PC-3 (cell line): ENCODE results near the gene RABEPK. TPM values are rescaled to one million over a fixed set of nuclear protein-coding genes. Genes with fewer than 3 reads are reported as not detected.
"Not testable (repeated sequence)": the region's sequence is repeated elsewhere in the genome, so short reads cannot be mapped to it uniquely, and the experiment has no call there.

ENCODE experiments used
- ATAC-seq: fragments of 200-7000 bp; cut with Tn5 transposase; 2 replicates; pipeline ENCODE4 v1.9.1; 2020; ENCODE audit warnings: mild to moderate bottlenecking, moderate library complexity
- BruUV-seq: library from RNA; stranded (reverse); fragments of 400-500 nt; replicated peaks from 2 replicates; lab custom pipeline; 2021; lab: Mats Ljungman, UMichigan
- CTCF ChIA-PET: fragments of 300-600 bp; sonication (Branson Sonifier 250); formaldehyde crosslinking; loops from one replicate; lab custom pipeline; 2022; ENCODE audit warnings: antibody characterized with exemption; lab: Charles Lee
- POLR2A ChIA-PET: fragments of 300-600 bp; sonication (Branson Sonifier 250); formaldehyde crosslinking; loops from one replicate; lab custom pipeline; 2022; ENCODE audit warnings: antibody characterized with exemption; ENCODE audit not compliant: unreplicated experiment; lab: Charles Lee
- DNase-seq: peaks from one replicate; pipeline ENCODE4 v3.0.0-alpha.2; 2015
- H2AFZ ChIP-seq: fragments of 300-600 bp; sonication (generic); 2 replicates; pipeline ENCODE4 v1.6.0; 2016; ENCODE audit warnings: antibody characterized with exemption, low read length
- H3F3A ChIP-seq: fragments of 300-600 bp; sonication (generic); one replicate; pipeline ENCODE4 v1.6.0; 2017; ENCODE audit warnings: antibody characterized with exemption, low read length, control low read depth, mild to moderate bottlenecking; ENCODE audit not compliant: unreplicated experiment
- H3K27ac ChIP-seq: fragments of 300-600 bp; sonication (generic); 2 replicates; pipeline ENCODE4 v1.5.1; 2016; ENCODE audit warnings: mild to moderate bottlenecking, low read length
- H3K27me3 ChIP-seq: fragments of 300-600 bp; sonication (generic); 2 replicates; pipeline ENCODE4 v1.6.1; 2016; ENCODE audit warnings: low read length, mixed read lengths
- H3K36me3 ChIP-seq: fragments of 300-600 bp; sonication (generic); 2 replicates; pipeline ENCODE4 v1.6.1; 2016; ENCODE audit warnings: low read depth, mixed run types, low read length, mixed read lengths
- H3K4me1 ChIP-seq: fragments of 300-600 bp; sonication (generic); 2 replicates; pipeline ENCODE4 v1.5.1; 2016; ENCODE audit warnings: low read length; ENCODE audit not compliant: insufficient read depth
- H3K4me2 ChIP-seq: fragments of 300-600 bp; sonication (generic); 2 replicates; pipeline ENCODE4 v1.6.0; 2016; ENCODE audit warnings: low read length
- H3K4me3 ChIP-seq: fragments of 300-600 bp; sonication (generic); 2 replicates; pipeline ENCODE4 v1.5.1; 2016; ENCODE audit warnings: mild to moderate bottlenecking, low read length, mixed read lengths
- H3K79me2 ChIP-seq: fragments of 300-600 bp; sonication (generic); 2 replicates; pipeline ENCODE4 v1.6.1; 2017; ENCODE audit warnings: low read length, mixed read lengths
- H3K9ac ChIP-seq: fragments of 300-600 bp; sonication (generic); 2 replicates; pipeline ENCODE4 v1.6.0; 2016; ENCODE audit warnings: mild to moderate bottlenecking, low read length
- H3K9me2 ChIP-seq: fragments of 300-600 bp; sonication (generic); replicated peaks from 2 replicates; pipeline ENCODE4 v1.6.1; 2016; ENCODE audit warnings: mixed run types, low read length, mixed read lengths
- H3K9me3 ChIP-seq: fragments of 300-600 bp; sonication (generic); 2 replicates; pipeline ENCODE4 v1.6.1; 2016; ENCODE audit warnings: low read length, mixed read lengths
- H4K20me1 ChIP-seq: fragments of 300-600 bp; sonication (generic); 2 replicates; pipeline ENCODE4 v1.6.1; 2016; ENCODE audit warnings: low read length, mixed read lengths
- EZH2 ChIP-seq: fragments of 300-600 bp; sonication (generic); IDR thresholded peaks from one replicate; pipeline ENCODE4 v1.6.1; 2017; ENCODE audit warnings: antibody characterized with exemption, mild to moderate bottlenecking, low read length; ENCODE audit not compliant: unreplicated experiment
- EZH2phosphoT487 ChIP-seq: fragments of 300-600 bp; sonication (generic); IDR thresholded peaks from 2 replicates; pipeline ENCODE4 v1.6.1; 2018; ENCODE audit warnings: mild to moderate bottlenecking, antibody characterized with exemption, low read length, borderline replicate concordance
- intact Hi-C: fragments of 100-400 bp; cut with micrococcal nuclease; formaldehyde crosslinking; loops from 2 replicates; pipeline ENCODE4 v1.9.0; 2023
- total RNA-seq: library from RNA; depleted of rRNA; stranded (reverse); fragments of >200 nt; gene quantifications from 2 replicates; pipeline ENCODE4 v1.2.3, GENCODE V29; 2014
- TF ChIP-seq, protein P1 (sequence below): fragments of 300-600 bp; sonication (generic); conservative IDR thresholded peaks from 2 replicates; pipeline ENCODE4 v1.5.1; 2017; ENCODE audit warnings: antibody characterized with exemption, low read depth, mild to moderate bottlenecking, low read length

The RABEPK gene
- total RNA-seq, 1 experiment from 2014 or later = 27.8 TPM

- H4K20me1 ChIP-seq = 0 out of 2 replicates have a peak, but pooled peaks cover 4% of the 10 kb centered on the region
- 0 out of 2 replicates have a peak, but pooled peaks cover 4% of the 10 kb centered on the region for H3K36me3 ChIP-seq
- intact Hi-C loops = loop anchor here (5.0 kb wide), 1 partner anchor 35 kb away; no protein-coding TSS in a partner anchor
- ChIA-PET CTCF (no interaction called here), POLR2A (interaction anchor here (0.7 kb wide), 1 partner anchor 28 kb away, joined by 3 read pairs; no protein-coding TSS in a partner anchor)
- H3K79me2 ChIP-seq = peaks cover 50% of the 10 kb centered on the region
- no peaks in the 10 kb centered on the region for H3K9me3 ChIP-seq
- H3F3A ChIP-seq = no peaks in the 10 kb centered on the region
- peak overlapping the region; percentile 93 for H2AFZ ChIP-seq
- H3K27me3 ChIP-seq = no peaks in the 10 kb centered on the region
- H3K4me2 ChIP-seq = peak overlapping the region; percentile 91
- H3K4me1 ChIP-seq = peaks cover 15% of the 10 kb centered on the region
- no peak overlapping the region for H3K27ac ChIP-seq
- ATAC-seq (0 out of 2 replicates have a peak, but pooled peaks have one; percentile 28), DNase-seq (peak; percentile 6)
- BruUV-seq = TSS peak; percentile 58
- TF ChIP-seq EZH2 = no peak
- TF ChIP-seq, protein P1, sequence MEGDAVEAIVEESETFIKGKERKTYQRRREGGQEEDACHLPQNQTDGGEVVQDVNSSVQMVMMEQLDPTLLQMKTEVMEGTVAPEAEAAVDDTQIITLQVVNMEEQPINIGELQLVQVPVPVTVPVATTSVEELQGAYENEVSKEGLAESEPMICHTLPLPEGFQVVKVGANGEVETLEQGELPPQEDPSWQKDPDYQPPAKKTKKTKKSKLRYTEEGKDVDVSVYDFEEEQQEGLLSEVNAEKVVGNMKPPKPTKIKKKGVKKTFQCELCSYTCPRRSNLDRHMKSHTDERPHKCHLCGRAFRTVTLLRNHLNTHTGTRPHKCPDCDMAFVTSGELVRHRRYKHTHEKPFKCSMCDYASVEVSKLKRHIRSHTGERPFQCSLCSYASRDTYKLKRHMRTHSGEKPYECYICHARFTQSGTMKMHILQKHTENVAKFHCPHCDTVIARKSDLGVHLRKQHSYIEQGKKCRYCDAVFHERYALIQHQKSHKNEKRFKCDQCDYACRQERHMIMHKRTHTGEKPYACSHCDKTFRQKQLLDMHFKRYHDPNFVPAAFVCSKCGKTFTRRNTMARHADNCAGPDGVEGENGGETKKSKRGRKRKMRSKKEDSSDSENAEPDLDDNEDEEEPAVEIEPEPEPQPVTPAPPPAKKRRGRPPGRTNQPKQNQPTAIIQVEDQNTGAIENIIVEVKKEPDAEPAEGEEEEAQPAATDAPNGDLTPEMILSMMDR = no peak
- no peak for TF ChIP-seq EZH2phosphoT487
- no peaks in the 10 kb centered on the region for H3K9me2 ChIP-seq
- H3K4me3 ChIP-seq = peak overlapping the region; percentile 93
- peak overlapping the region; percentile 89 for H3K9ac ChIP-seq
Observed at GRCh38 chr9:125262294-125262991, 62.1 kb downstream of the RABEPK start.

GRCh38 chr9:125264068-125264467 is 63.7 kb downstream of the RABEPK start:
- H2AFZ ChIP-seq, H3K27me3 ChIP-seq, H4K20me1 ChIP-seq, BruUV-seq, POLR2A ChIA-PET, H3K27ac ChIP-seq, H3K4me3 ChIP-seq, H3F3A ChIP-seq, H3K9me3 ChIP-seq, H3K9ac ChIP-seq, H3K36me3 ChIP-seq, ATAC-seq, H3K4me2 ChIP-seq, CTCF ChIA-PET, H3K9me2 ChIP-seq, DNase-seq: not testable (repeated sequence)
- intact Hi-C loops = loop anchor here (5.0 kb wide), 1 partner anchor 33 kb away; no protein-coding TSS in a partner anchor
- Histone ChIP-seq H3K79me2 (peaks cover 62% of the 10 kb centered on the region), H3K4me1 (peaks cover 15% of the 10 kb centered on the region)

GRCh38 chr9:125268394-125269013 is 68.2 kb downstream of the RABEPK start:
- H4K20me1 ChIP-seq = peaks cover 10% of the 10 kb centered on the region; the same call in 1 of the 2 replicates

More at GRCh38 chr9:125268394-125269013, 68.2 kb downstream of the RABEPK start:
- ATAC-seq (no peak), DNase-seq (no peak)
- TF ChIP-seq, protein P1 = no peak
- TF ChIP-seq EZH2 (no peak), EZH2phosphoT487 (no peak)
- Histone ChIP-seq H3K9me2 (no peaks in the 10 kb centered on the region), H3K79me2 (peaks cover 79% of the 10 kb centered on the region), H3K4me1 (peaks cover 13% of the 10 kb centered on the region), H3K9ac (no peak overlapping the region), H3K4me2 (no peak overlapping the region), H3K36me3 (0 out of 2 replicates have a peak, but pooled peaks cover 4% of the 10 kb centered on the region), H3K4me3 (no peak overlapping the region), H3K9me3 (no peaks in the 10 kb centered on the region), H3K27ac (no peak overlapping the region), H3F3A (no peaks in the 10 kb centered on the region), H3K27me3 (no peaks in the 10 kb centered on the region), H2AFZ (no peak overlapping the region)
- CTCF ChIA-PET = no interaction called here
- POLR2A ChIA-PET = interaction anchor here (0.6 kb wide), 1 partner anchor 104 kb away, joined by 6 read pairs; no protein-coding TSS in a partner anchor
- BruUV-seq = no TSS peak
- intact Hi-C loops = no loop called here
